Kidney (tissue), 14 donors: ENCODE measurements around the gene PANX1. TPM values are rescaled to one million over a fixed set of nuclear protein-coding genes. Genes with fewer than 3 reads are reported as not detected.

Experiments used
- DNase-seq, 5 donors: peaks; one replicate each; pipeline ENCODE4 v3.0.0-alpha.2; 2013 to 2020
- FAIRE-seq: peaks from 2 replicates; lab custom pipeline; 2012; peaks lifted over from hg19 to GRCh38; lab: Jason Lieb, UNC
- H3K27ac ChIP-seq, 2 donors: one replicate each; pipeline ENCODE4 v1.7.0; 2013; ENCODE audit warnings: low read depth in 2 of 2, low read length in 2 of 2, inconsistent platforms in 1 of 2
- H3K27me3 ChIP-seq: one replicate; pipeline ENCODE4 v1.7.1; 2013; ENCODE audit warnings: low read length, inconsistent platforms; ENCODE audit not compliant: control insufficient read depth, insufficient read depth
- H3K36me3 ChIP-seq, 3 donors: one replicate each; pipeline versions ENCODE4 v1.7.0 to v1.7.1; 2013; ENCODE audit warnings: low read length in 3 of 3, control low read depth in 1 of 3, inconsistent platforms in 1 of 3; ENCODE audit not compliant: insufficient read depth in 3 of 3, control insufficient read depth in 2 of 3
- H3K4me1 ChIP-seq, 3 donors: one replicate each; pipeline versions ENCODE4 v1.7.0 to v1.7.1; 2013; ENCODE audit warnings: low read length in 3 of 3, inconsistent platforms in 1 of 3, low read depth in 1 of 3; ENCODE audit not compliant: control insufficient read depth in 2 of 3, insufficient read depth in 2 of 3
- H3K4me3 ChIP-seq, 3 donors: one replicate each; pipeline versions ENCODE4 v1.7.0 to v1.8.1; 2013; ENCODE audit warnings: low read length in 3 of 3, control low read depth in 1 of 3, inconsistent platforms in 1 of 3
- H3K9ac ChIP-seq, 3 donors: one replicate each; pipeline versions ENCODE4 v1.7.0 to v1.7.1; 2013; ENCODE audit warnings: low read length in 3 of 3, control low read depth in 1 of 3, inconsistent platforms in 1 of 3
- H3K9me3 ChIP-seq, 3 donors: one replicate each; pipeline versions ENCODE4 v1.7.0 to v1.7.1; 2013; ENCODE audit warnings: low read length in 3 of 3, control low read depth in 1 of 3, inconsistent platforms in 1 of 3; ENCODE audit not compliant: control insufficient read depth in 2 of 3, insufficient read depth in 1 of 3
- intact Hi-C: fragments of 100-400 bp; cut with DNase I; formaldehyde crosslinking; loops from one replicate; pipeline ENCODE4 v1.11.1; 2022
- polyA plus RNA-seq: library from polyadenylated mRNA; stranded (reverse); fragments of 350-450 nt; fragmentation: Illumina TruSeq; extraction: RNeasy Lipid Tissue Mini Kit (QIAGEN cat#74804); gene quantifications from one replicate; pipeline ENCODE4 v1.2.3, GENCODE V29; 2014; ENCODE audit warnings: low read depth, low replicate concordance; ENCODE audit not compliant: insufficient read depth
- total RNA-seq: library from RNA; stranded (reverse); fragmentation: NEBNext Ultra II Directional; extraction: Animal tissue kit (Norgen Biotek cat#: 25700); gene quantifications from one replicate; pipeline ENCODE4 v1.2.1, GENCODE V29; 2021
- TF ChIP-seq, protein P1 (sequence below): IDR thresholded peaks from 3 replicates; pipeline ENCODE4 v1.5.1; 2012; ENCODE audit warnings: mild to moderate bottlenecking, moderate library complexity, borderline replicate concordance; ENCODE audit not compliant: insufficient read depth; ENCODE audit errors: extremely low read depth
- donor health status: control.
- donor health status: control.
- donor health status: control.
- donor health status: control.
- donor health status: control.
- donor health status: DM: yes; HTN: yes; CAD: no.
- donor health status: Normal renal cell carcinoma (clear cell type).

Gene PANX1
- total and polyA plus RNA-seq, 2 donors from 2014 or later: 5.3 to 13.9 TPM

DNA sequence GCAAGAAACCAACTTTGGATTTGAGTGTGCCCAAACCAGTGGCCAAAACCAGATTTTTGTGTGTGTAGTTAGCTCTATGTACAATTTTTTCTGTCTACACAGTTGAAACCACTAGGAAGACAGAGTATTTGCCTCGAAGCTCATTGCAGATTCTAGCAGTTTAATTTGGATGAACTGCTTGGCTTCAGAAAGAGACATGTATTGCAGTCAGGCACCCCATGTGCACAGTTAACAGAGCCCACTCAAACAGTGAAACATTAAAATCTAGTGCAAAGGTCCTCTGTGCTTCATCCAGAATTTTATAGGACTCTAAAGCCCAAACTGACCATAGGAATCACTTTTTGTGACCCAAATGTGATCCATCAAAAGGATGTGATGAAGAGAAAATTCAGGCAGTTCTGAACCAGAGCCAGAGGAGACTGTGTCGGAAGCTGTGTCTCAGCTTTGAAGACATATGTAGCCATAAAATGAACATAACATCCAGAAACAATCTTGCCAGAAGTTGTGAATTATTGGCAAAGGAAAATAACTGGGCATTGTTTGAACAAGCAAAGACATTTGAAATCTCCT, 82.7 kb downstream of the PANX1 start:
- Histone ChIP-seq H3K9me3 (no peaks in the 10 kb centered on the region), H3K4me3 (no peak overlapping the region), H3K27me3 (no peaks in the 10 kb centered on the region), H3K27ac (no peak overlapping the region), H3K4me1 (no peaks in the 10 kb centered on the region), H3K36me3 (no peaks in the 10 kb centered on the region), H3K9ac (no peak overlapping the region)
- TF ChIP-seq, protein P1, sequence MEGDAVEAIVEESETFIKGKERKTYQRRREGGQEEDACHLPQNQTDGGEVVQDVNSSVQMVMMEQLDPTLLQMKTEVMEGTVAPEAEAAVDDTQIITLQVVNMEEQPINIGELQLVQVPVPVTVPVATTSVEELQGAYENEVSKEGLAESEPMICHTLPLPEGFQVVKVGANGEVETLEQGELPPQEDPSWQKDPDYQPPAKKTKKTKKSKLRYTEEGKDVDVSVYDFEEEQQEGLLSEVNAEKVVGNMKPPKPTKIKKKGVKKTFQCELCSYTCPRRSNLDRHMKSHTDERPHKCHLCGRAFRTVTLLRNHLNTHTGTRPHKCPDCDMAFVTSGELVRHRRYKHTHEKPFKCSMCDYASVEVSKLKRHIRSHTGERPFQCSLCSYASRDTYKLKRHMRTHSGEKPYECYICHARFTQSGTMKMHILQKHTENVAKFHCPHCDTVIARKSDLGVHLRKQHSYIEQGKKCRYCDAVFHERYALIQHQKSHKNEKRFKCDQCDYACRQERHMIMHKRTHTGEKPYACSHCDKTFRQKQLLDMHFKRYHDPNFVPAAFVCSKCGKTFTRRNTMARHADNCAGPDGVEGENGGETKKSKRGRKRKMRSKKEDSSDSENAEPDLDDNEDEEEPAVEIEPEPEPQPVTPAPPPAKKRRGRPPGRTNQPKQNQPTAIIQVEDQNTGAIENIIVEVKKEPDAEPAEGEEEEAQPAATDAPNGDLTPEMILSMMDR: no peak
- DNase-seq: peak in 2 of 5 donors; percentile 32 to 66
- intact Hi-C loops: no loop called here
- no peak for FAIRE-seq

DNA sequence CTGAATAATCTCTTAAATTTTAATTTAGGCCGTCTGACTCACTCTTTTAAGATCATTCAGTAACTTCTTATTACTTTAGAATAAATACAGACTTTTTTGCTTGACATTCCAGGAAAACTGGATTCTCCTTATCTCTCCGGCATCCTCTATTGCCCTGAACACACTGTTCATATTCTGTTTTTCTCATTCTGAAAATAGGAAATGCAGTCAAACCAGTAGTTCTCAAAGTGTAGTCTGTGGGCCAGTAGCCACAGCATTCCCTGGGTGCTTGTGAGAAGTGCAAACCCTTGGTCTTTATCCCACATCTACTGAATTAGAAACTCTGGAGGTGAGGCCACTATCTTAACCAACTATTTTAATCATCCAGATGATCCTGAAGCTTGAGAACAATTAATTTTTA, 84.3 kb downstream of the PANX1 start:
- no peaks in the 10 kb centered on the region for H3K9me3 ChIP-seq
- TF ChIP-seq, protein P1: no peak
- intact Hi-C loops: no loop called here
- no peak for DNase-seq
- H3K36me3 ChIP-seq: no peaks in the 10 kb centered on the region
- H3K9ac ChIP-seq: no peak overlapping the region
- no peaks in the 10 kb centered on the region for H3K27me3 ChIP-seq
- no peak overlapping the region for H3K27ac ChIP-seq
- FAIRE-seq: no peak
- no peaks in the 10 kb centered on the region for H3K4me1 ChIP-seq
- no peak overlapping the region for H3K4me3 ChIP-seq

DNA sequence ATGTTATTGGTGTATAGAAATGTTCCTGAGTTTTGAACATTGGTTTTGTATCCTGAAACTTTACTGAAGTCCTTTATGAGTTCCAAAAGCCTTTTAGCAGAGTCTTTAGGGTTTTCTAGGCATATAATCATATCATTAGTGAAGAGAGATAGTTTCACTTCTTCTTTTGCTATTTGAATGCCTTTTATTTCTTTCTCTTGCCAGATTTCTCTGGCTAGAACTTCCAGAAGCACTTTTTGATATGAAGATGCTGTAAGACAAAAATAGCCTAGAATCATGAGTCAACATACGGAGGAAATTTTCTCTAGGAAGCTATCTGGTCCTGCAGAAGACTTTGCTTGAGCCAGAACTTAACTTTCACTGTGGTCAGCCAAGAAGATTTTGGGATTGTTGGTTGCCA, 89.1 kb downstream of the PANX1 start:
- H3K4me1 ChIP-seq: no peaks in the 10 kb centered on the region
- H3K27me3 ChIP-seq: no peaks in the 10 kb centered on the region
- H3K9me3 ChIP-seq: peaks cover 0 to 9% (median 5%) of the 10 kb centered on the region in 3 donors
- no peak overlapping the region for H3K9ac ChIP-seq
- no peak overlapping the region for H3K27ac ChIP-seq
- no peaks in the 10 kb centered on the region for H3K36me3 ChIP-seq
- FAIRE-seq (no peak), DNase-seq (no peak)
- TF ChIP-seq, protein P1: no peak
- H3K4me3 ChIP-seq: no peak overlapping the region
- intact Hi-C loops: no loop called here

DNA sequence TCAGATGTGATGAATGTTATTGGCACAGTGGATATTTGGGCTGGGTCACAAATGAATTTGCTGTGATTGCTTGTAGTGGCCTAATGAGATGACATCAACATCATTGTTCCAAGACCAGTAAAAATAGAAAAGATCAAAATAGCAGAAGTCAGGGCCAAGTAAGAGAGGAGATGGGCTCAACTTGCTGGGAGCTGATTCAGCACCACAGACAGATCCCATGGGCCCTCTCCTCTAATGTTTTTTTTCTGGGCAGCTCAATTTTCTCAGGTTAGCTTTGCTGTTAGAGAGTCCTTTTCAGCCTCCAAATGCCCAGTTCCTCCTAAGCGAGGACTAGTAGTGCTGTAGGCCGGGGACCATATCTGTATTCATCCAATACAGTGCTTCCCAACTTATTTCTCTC, 89.7 kb downstream of the PANX1 start:
- Histone ChIP-seq H3K9me3 (peaks cover 0 to 9% (median 5%) of the 10 kb centered on the region in 3 donors), H3K27ac (no peak overlapping the region), H3K36me3 (no peaks in the 10 kb centered on the region), H3K27me3 (no peaks in the 10 kb centered on the region), H3K4me1 (no peaks in the 10 kb centered on the region), H3K9ac (no peak overlapping the region), H3K4me3 (no peak overlapping the region)
- intact Hi-C loops: no loop called here
- FAIRE-seq (no peak), DNase-seq (peak in 1 of 5 donors; percentile 21)
- TF ChIP-seq, protein P1: no peak
